ENCODE measurements around the gene ASCC3. TPM values are rescaled to one million over a fixed set of nuclear protein-coding genes. Genes with fewer than 3 reads are reported as not detected.

The ASCC3 gene
- total RNA-seq, 1 donor from 2014 or later: 57.9 TPM

- H3K36me3 Mint-ChIP-seq (ENCODE audit: low read depth, unreplicated experiment): peaks cover 18% of the 10 kb centered on the region
- no peak for TF ChIP-seq CTCF (IDR thresholded peaks at IDR 0.05; ENCODE audit: unreplicated experiment)
- H3K9me3 Mint-ChIP-seq (ENCODE audit: unreplicated experiment): no peaks in the 10 kb centered on the region
- peaks cover 2% of the 10 kb centered on the region for H3K27me3 Mint-ChIP-seq (ENCODE audit: unreplicated experiment)
- H3K27ac Mint-ChIP-seq (ENCODE audit: unreplicated experiment): no peak overlapping the region
- no peak for DNase-seq (ENCODE audit: low spot score)
- H3K4me3 Mint-ChIP-seq (ENCODE audit: unreplicated experiment): no peak overlapping the region
- no peaks in the 10 kb centered on the region for H3K4me1 Mint-ChIP-seq (ENCODE audit: unreplicated experiment)
Measured at GRCh38 chr6:100617633-100618350, 263.3 kb downstream of the ASCC3 start.

GRCh38 chr6:100614933-100615332 is 266.2 kb downstream of the ASCC3 start:
- Mint-ChIP-seq H3K27me3 (ENCODE audit: unreplicated experiment) (no peaks in the 10 kb centered on the region), H3K9me3 (ENCODE audit: unreplicated experiment) (no peaks in the 10 kb centered on the region), H3K4me1 (ENCODE audit: unreplicated experiment) (no peaks in the 10 kb centered on the region), H3K27ac (ENCODE audit: unreplicated experiment) (no peak overlapping the region), H3K4me3 (ENCODE audit: unreplicated experiment) (no peak overlapping the region), H3K36me3 (ENCODE audit: low read depth, unreplicated experiment) (peaks cover 5% of the 10 kb centered on the region)
- TF ChIP-seq CTCF (IDR thresholded peaks at IDR 0.05; ENCODE audit: unreplicated experiment): no peak
- no peak for DNase-seq (ENCODE audit: low spot score)

- no peaks in the 10 kb centered on the region for H3K9me3 Mint-ChIP-seq (ENCODE audit: unreplicated experiment)
- H3K27me3 Mint-ChIP-seq (ENCODE audit: unreplicated experiment): no peaks in the 10 kb centered on the region
- no peak for DNase-seq (ENCODE audit: low spot score)
- peaks cover 5% of the 10 kb centered on the region for H3K36me3 Mint-ChIP-seq (ENCODE audit: low read depth, unreplicated experiment)
- H3K4me3 Mint-ChIP-seq (ENCODE audit: unreplicated experiment): no peak overlapping the region
- no peak for TF ChIP-seq CTCF (IDR thresholded peaks at IDR 0.05; ENCODE audit: unreplicated experiment)
- no peak overlapping the region for H3K27ac Mint-ChIP-seq (ENCODE audit: unreplicated experiment)
- no peaks in the 10 kb centered on the region for H3K4me1 Mint-ChIP-seq (ENCODE audit: unreplicated experiment)
Measured at GRCh38 chr6:100614386-100614785, 266.7 kb downstream of the ASCC3 start.

GRCh38 chr6:100613656-100614055 is 267.5 kb downstream of the ASCC3 start:
- Mint-ChIP-seq H3K27ac (ENCODE audit: unreplicated experiment) (no peak overlapping the region), H3K9me3 (ENCODE audit: unreplicated experiment) (no peaks in the 10 kb centered on the region), H3K36me3 (ENCODE audit: low read depth, unreplicated experiment) (peaks cover 5% of the 10 kb centered on the region), H3K4me3 (ENCODE audit: unreplicated experiment) (no peak overlapping the region), H3K4me1 (ENCODE audit: unreplicated experiment) (no peaks in the 10 kb centered on the region), H3K27me3 (ENCODE audit: unreplicated experiment) (no peaks in the 10 kb centered on the region)
- TF ChIP-seq CTCF (IDR thresholded peaks at IDR 0.05; ENCODE audit: unreplicated experiment): no peak
- DNase-seq (ENCODE audit: low spot score): no peak

GRCh38 chr6:100612094-100612493 is 269.0 kb downstream of the ASCC3 start:
- no peak for TF ChIP-seq CTCF (IDR thresholded peaks at IDR 0.05; ENCODE audit: unreplicated experiment)
- no peak for DNase-seq (ENCODE audit: low spot score)
- Mint-ChIP-seq H3K36me3 (ENCODE audit: low read depth, unreplicated experiment) (no peaks in the 10 kb centered on the region), H3K27ac (ENCODE audit: unreplicated experiment) (no peak overlapping the region), H3K9me3 (ENCODE audit: unreplicated experiment) (no peaks in the 10 kb centered on the region), H3K27me3 (ENCODE audit: unreplicated experiment) (no peaks in the 10 kb centered on the region), H3K4me3 (ENCODE audit: unreplicated experiment) (no peak overlapping the region), H3K4me1 (ENCODE audit: unreplicated experiment) (no peaks in the 10 kb centered on the region)

Data from endothelial cell (in vitro differentiated cells).